ENCODE results near the gene NAE1.
A peak's percentile ranks its signal among the peaks of the same experiment; 100 is the strongest.

NAE1 gene

DNA sequence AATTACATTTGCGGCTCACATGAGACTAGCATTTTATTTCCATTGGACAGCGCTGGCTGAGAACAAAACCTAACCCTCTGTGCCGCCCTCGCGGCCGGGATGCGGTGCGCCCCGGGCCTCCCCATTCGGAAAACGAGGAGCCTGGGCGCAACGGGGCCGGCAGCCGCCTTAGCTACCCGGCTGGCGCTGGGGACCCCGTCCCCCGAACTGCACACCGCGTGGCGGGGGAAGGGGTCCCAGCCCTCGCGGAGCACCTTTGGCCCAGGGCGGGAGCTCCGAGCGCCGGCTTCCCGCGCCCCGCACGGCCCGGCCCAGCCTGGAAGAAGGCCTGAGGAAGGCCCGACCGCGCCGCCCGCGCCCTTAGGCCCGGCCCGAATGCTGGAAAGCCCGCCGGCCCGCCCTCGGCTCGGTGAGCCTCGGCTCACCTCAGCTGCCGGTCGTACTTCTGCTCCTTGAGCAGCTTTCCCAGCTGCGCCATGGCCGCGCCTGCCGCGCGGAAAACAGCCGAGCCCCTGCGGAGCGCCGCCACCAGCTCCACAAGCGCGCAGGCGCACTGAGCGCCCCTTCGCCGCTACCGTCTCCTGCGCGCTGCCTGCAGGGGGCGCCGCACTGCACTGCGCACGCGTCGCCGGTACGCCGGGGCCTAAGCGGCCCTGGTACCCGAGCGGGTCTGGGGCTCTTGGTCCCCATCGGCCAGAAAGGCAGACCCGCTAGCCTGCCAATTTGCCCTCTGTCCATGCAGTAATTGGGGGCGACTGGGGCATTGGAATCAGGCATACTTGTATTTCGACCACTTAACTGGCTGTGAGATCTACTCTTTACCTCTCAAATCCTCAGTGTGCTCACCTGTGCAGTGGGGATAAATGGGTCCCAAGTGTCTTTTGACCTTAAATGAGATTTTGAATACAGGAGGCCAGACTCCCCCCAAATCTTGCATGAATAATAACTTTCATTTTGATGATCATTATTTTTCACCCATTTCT, at the start of gene NAE1:
TSS of gene NAE1 (minus strand) at position 555 of the 983 bp plus-strand sequence. CDS start at position 478, 77 bp downstream.
- TF ChIP-seq, protein P1, sequence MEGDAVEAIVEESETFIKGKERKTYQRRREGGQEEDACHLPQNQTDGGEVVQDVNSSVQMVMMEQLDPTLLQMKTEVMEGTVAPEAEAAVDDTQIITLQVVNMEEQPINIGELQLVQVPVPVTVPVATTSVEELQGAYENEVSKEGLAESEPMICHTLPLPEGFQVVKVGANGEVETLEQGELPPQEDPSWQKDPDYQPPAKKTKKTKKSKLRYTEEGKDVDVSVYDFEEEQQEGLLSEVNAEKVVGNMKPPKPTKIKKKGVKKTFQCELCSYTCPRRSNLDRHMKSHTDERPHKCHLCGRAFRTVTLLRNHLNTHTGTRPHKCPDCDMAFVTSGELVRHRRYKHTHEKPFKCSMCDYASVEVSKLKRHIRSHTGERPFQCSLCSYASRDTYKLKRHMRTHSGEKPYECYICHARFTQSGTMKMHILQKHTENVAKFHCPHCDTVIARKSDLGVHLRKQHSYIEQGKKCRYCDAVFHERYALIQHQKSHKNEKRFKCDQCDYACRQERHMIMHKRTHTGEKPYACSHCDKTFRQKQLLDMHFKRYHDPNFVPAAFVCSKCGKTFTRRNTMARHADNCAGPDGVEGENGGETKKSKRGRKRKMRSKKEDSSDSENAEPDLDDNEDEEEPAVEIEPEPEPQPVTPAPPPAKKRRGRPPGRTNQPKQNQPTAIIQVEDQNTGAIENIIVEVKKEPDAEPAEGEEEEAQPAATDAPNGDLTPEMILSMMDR (conservative IDR thresholded peaks at IDR 0.05), result peak; percentile 99
- peak; percentile 100 for TF ChIP-seq ZFX (IDR thresholded peaks at IDR 0.05)
- H3K27ac ChIP-seq, result peak within 1 kb of the TSS; percentile 84

DNA sequence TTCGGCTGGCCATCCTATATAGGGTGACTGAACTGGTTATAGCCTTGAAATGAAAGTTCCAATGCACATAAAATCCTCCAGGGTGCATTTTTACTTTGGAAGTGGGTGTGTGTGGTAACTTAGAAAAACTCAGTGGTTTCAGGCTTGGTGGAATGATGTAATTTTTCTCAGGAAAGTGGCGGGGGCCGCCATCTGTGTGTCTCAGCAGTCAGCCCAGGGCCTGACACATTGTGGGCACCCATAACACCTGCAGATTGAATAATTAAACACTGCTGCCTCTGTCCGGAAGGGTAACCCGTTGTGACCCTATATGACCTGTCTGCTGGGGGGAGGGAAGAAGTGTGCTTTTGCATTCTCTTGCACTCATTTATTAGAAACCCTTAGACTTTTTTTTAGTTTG, 47.3 kb upstream of the NAE1 start:
- H3K27ac ChIP-seq, result no peak overlapping the region
- TF ChIP-seq ZFX (IDR thresholded peaks at IDR 0.05), result no peak
- TF ChIP-seq, protein P1 (conservative IDR thresholded peaks at IDR 0.05), result no peak

DNA sequence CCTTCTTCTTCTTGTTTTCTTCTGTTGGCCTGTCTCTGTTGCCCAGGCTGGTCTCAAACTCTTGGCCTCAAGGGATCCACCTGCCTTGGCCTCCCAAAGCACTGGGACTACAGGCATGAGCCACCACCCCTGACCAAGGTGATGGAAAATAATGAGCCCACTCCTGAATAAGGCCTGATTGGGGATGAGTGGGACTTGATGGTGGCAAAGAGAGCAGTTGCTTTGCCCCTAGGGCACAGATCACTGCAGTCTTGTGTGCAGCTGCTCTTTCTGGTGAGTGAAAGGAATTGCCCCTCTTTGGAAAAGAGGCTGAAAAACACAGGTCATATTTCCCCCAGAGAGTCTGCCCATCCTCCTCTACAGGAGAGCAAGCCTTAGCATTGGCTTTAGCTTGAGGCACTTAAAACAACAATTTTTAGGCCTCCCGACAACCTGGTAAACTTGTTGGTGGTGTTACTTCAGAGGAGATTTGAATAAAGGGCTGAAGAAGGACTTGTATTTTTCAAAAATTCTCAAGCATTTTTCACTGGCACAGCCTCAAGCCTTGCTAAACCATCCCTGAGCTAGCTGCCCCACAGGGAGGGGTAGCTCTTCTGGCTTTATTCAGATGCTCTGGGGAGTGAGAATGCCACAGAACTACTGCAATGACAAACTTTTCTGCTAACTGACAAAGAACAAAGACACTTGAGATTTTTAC, 43.5 kb upstream of the NAE1 start:
- TF ChIP-seq ZFX (IDR thresholded peaks at IDR 0.05), result no peak
- TF ChIP-seq, protein P1 (conservative IDR thresholded peaks at IDR 0.05), result no peak
- H3K27ac ChIP-seq, result no peak overlapping the region

DNA sequence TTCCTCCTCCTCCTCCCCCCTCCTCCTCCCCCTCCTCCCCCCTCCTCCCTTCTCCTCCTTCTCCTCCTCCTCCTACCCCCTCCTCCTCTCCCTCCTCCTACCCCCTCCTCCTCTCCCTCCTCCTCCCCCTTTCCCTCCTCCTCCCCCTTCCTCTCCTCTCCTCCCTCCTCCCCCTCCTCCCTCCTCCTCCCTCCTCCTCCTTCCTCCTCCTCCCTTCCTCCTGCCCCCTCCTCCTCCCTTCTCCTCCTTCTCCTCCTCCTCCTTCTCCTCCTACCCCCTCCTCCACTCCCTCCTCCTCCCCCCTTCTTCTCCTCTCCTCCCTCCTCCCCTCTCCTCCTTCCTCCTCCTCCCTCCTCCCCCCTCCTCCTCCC, 42.9 kb upstream of the NAE1 start:
- H3K27ac ChIP-seq, result no peak overlapping the region
- no peak for TF ChIP-seq ZFX (IDR thresholded peaks at IDR 0.05)
- TF ChIP-seq, protein P1 (conservative IDR thresholded peaks at IDR 0.05), result no peak

DNA sequence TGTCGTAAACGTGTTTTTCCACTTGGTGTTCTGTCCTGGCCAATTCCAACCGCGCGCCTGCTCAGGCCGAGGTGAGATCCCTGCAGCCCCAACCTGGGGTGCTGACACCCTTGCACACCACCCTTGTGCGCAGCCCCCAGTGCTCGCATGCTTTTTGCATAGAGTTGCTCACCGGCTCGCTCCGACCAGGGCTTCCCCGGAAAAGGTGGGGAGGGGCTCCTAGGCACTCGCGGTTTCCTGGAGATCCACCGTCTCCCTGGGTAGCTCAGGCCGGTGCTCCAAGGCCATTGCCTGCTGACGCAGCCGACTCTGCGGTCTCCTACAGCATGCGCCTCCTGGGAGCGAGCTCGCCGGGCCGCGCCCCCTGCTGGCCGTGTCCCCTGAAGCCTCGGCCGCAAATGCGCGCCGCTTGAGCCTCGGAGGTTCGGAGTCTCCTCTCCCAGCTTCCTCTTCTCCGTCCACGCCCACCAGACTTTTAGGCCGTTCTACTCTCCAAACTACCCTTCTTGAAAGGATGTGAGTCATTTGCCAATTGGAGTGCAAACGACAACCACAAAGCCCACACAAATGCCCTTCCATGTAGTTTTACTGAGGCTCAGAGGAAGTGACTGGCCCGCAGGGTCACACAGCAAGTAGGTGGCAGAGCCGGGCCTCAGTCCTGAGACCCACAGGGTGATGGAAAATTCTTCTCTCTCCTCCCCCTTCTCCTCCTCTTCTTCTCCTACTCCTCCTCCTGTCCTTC, 42.3 kb upstream of the NAE1 start:
- peak overlapping the region; percentile 56 for H3K27ac ChIP-seq
- TF ChIP-seq, protein P1 (conservative IDR thresholded peaks at IDR 0.05), result peak; percentile 95
- TF ChIP-seq ZFX (IDR thresholded peaks at IDR 0.05), result 0 out of 2 replicates have a peak, but pooled peaks have one; percentile 30

DNA sequence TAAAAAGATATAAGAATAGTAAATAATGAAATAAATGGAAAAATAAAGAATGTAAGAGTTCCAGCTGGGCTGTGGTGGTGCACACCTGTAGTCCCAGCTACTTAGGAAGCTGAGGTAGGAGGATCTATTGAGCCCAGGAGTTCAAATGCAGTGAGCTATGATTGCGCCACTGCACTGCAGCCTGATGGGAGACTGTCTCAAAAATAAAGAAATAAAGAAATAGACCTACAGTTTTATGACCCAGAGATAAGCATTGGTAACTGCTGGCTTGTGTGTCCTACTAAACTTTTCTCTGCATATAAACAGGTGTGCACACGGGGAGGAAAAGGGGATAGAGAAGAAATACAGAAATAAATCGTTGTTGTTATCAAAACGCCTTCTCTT, 41.8 kb upstream of the NAE1 start:
- peak overlapping the region; percentile 56 for H3K27ac ChIP-seq
- TF ChIP-seq ZFX (IDR thresholded peaks at IDR 0.05), result no peak
- TF ChIP-seq, protein P1 (conservative IDR thresholded peaks at IDR 0.05), result no peak

Measured in C4-2B (cell line).